Measurements from ENCODE around the gene IPMK. TPM values are rescaled to one million over a fixed set of nuclear protein-coding genes. Genes with fewer than 3 reads are reported as not detected.

IPMK gene
- total RNA-seq, 2 experiments from 2014 or later: 5.6 to 9.5 TPM

- POLR2A ChIA-PET: no interaction called here
- BruUV-seq (replicated peaks): no TSS peak
- peaks cover under 1% of the 10 kb centered on the region; the same call in 1 of the 2 replicates for H4K20me1 ChIP-seq (ENCODE audit: insufficient read depth, low read length)
These were observed 24.4 kb downstream of the IPMK start for GRCh38 chr10:58243269-58243668.

GRCh38 chr10:58241346-58241745 lies 26.3 kb downstream of the IPMK start:
- TF ChIP-seq, protein P1, sequence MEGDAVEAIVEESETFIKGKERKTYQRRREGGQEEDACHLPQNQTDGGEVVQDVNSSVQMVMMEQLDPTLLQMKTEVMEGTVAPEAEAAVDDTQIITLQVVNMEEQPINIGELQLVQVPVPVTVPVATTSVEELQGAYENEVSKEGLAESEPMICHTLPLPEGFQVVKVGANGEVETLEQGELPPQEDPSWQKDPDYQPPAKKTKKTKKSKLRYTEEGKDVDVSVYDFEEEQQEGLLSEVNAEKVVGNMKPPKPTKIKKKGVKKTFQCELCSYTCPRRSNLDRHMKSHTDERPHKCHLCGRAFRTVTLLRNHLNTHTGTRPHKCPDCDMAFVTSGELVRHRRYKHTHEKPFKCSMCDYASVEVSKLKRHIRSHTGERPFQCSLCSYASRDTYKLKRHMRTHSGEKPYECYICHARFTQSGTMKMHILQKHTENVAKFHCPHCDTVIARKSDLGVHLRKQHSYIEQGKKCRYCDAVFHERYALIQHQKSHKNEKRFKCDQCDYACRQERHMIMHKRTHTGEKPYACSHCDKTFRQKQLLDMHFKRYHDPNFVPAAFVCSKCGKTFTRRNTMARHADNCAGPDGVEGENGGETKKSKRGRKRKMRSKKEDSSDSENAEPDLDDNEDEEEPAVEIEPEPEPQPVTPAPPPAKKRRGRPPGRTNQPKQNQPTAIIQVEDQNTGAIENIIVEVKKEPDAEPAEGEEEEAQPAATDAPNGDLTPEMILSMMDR (conservative IDR thresholded peaks at IDR 0.05; ENCODE audit: low read length): no peak
- TF ChIP-seq EZH2phosphoT487 (IDR thresholded peaks at IDR 0.05; ENCODE audit: borderline replicate concordance, low read depth, low read length): no peak
- no peak overlapping the region for H3K4me2 ChIP-seq (ENCODE audit: low read length)
- H3K9me3 ChIP-seq (ENCODE audit: low read length): peaks cover 3% of the 10 kb centered on the region; the same call in 1 of the 2 replicates
- no peak overlapping the region for H3K4me3 ChIP-seq (ENCODE audit: low read depth, low read length, poor library complexity, severe bottlenecking)
- intact Hi-C loops (cut with micrococcal nuclease; ENCODE audit: unreplicated experiment): no loop called here
- H3K9me2 ChIP-seq (ENCODE audit: insufficient read depth, low read length): no peaks in the 10 kb centered on the region
- no TSS peak for BruUV-seq (replicated peaks)
- peaks cover 5% of the 10 kb centered on the region; the same call in 1 of the 2 replicates for H4K20me1 ChIP-seq (ENCODE audit: insufficient read depth, low read length)
- H3K27ac ChIP-seq (ENCODE audit: low read depth, low read length, poor library complexity, severe bottlenecking): no peak overlapping the region
- ChIA-PET CTCF (ENCODE audit: unreplicated experiment) (no interaction called here), POLR2A (no interaction called here)
- peaks cover 20% of the 10 kb centered on the region for H3K36me3 ChIP-seq (ENCODE audit: insufficient read depth, low read length)
- no peak overlapping the region for H2AFZ ChIP-seq (ENCODE audit: low read length)
- H3K4me1 ChIP-seq (ENCODE audit: insufficient read depth, low read length, poor library complexity, severe bottlenecking): peaks cover 4% of the 10 kb centered on the region
- peaks cover 42% of the 10 kb centered on the region; the same call in 1 of the 2 replicates for H3K79me2 ChIP-seq (ENCODE audit: insufficient read depth, low read depth, low read length)
- DNase-seq (ENCODE audit: low spot score): no peak

More at GRCh38 chr10:58243269-58243668, 24.4 kb downstream of the IPMK start:
- no peak overlapping the region for H3K4me3 ChIP-seq (ENCODE audit: low read depth, low read length, poor library complexity, severe bottlenecking)
- DNase-seq (ENCODE audit: low spot score): no peak
- CTCF ChIA-PET (ENCODE audit: unreplicated experiment): no interaction called here
- peaks cover 3% of the 10 kb centered on the region; the same call in 1 of the 2 replicates for H3K9me3 ChIP-seq (ENCODE audit: low read length)
- intact Hi-C loops (cut with micrococcal nuclease; ENCODE audit: unreplicated experiment): no loop called here
- H3K4me2 ChIP-seq (ENCODE audit: low read length): no peak overlapping the region
- H3K27ac ChIP-seq (ENCODE audit: low read depth, low read length, poor library complexity, severe bottlenecking): no peak overlapping the region
- H3K9me2 ChIP-seq (ENCODE audit: insufficient read depth, low read length): no peaks in the 10 kb centered on the region
- no peak for TF ChIP-seq EZH2phosphoT487 (IDR thresholded peaks at IDR 0.05; ENCODE audit: borderline replicate concordance, low read depth, low read length)
- TF ChIP-seq, protein P1 (conservative IDR thresholded peaks at IDR 0.05; ENCODE audit: low read length): no peak
- H3K79me2 ChIP-seq (ENCODE audit: insufficient read depth, low read depth, low read length): peaks cover 36% of the 10 kb centered on the region; the same call in 1 of the 2 replicates
- peaks cover 4% of the 10 kb centered on the region for H3K4me1 ChIP-seq (ENCODE audit: insufficient read depth, low read length, poor library complexity, severe bottlenecking)
- H2AFZ ChIP-seq (ENCODE audit: low read length): no peak overlapping the region
- H3K36me3 ChIP-seq (ENCODE audit: insufficient read depth, low read length): peaks cover 7% of the 10 kb centered on the region

- ChIA-PET POLR2A (interaction anchor here (0.7 to 1.4 kb wide), 3 partner anchors 19 to 63 kb away, joined by 3 to 4 read pairs (median 4); no protein-coding TSS in a partner anchor), CTCF (ENCODE audit: unreplicated experiment) (no interaction called here)
- peaks cover 4% of the 10 kb centered on the region for H3K4me1 ChIP-seq (ENCODE audit: insufficient read depth, low read length, poor library complexity, severe bottlenecking)
- no TSS peak for BruUV-seq (replicated peaks)
- peaks cover 3% of the 10 kb centered on the region; the same call in 1 of the 2 replicates for H3K9me3 ChIP-seq (ENCODE audit: low read length)
- H3K9me2 ChIP-seq (ENCODE audit: insufficient read depth, low read length): no peaks in the 10 kb centered on the region
- no peak overlapping the region for H3K4me3 ChIP-seq (ENCODE audit: low read depth, low read length, poor library complexity, severe bottlenecking)
- TF ChIP-seq, protein P1 (conservative IDR thresholded peaks at IDR 0.05; ENCODE audit: low read length): no peak
- no peak for TF ChIP-seq EZH2phosphoT487 (IDR thresholded peaks at IDR 0.05; ENCODE audit: borderline replicate concordance, low read depth, low read length)
- H3K4me2 ChIP-seq (ENCODE audit: low read length): no peak overlapping the region
- peaks cover 42% of the 10 kb centered on the region; the same call in 1 of the 2 replicates for H3K79me2 ChIP-seq (ENCODE audit: insufficient read depth, low read depth, low read length)
- peaks cover 5% of the 10 kb centered on the region; the same call in 1 of the 2 replicates for H4K20me1 ChIP-seq (ENCODE audit: insufficient read depth, low read length)
- no peak overlapping the region for H2AFZ ChIP-seq (ENCODE audit: low read length)
- intact Hi-C loops (cut with micrococcal nuclease; ENCODE audit: unreplicated experiment): no loop called here
- no peak for DNase-seq (ENCODE audit: low spot score)
- no peak overlapping the region for H3K27ac ChIP-seq (ENCODE audit: low read depth, low read length, poor library complexity, severe bottlenecking)
- H3K36me3 ChIP-seq (ENCODE audit: insufficient read depth, low read length): peaks cover 29% of the 10 kb centered on the region
These were observed 27.2 kb downstream of the IPMK start for GRCh38 chr10:58240531-58240930.
